Natural killer cell (primary cell): ENCODE data around the gene FANCF. TPM values are rescaled to one million over a fixed set of nuclear protein-coding genes. Genes with fewer than 3 reads are reported as not detected.
A peak's percentile ranks its signal among the peaks of the same experiment; 100 is the strongest.

Experiments used
- ATAC-seq, 3 donors: fragments of 150-1000 bp in 2 of 3; fragments of 200-7000 bp in 1 of 3; cut with Tn5 transposase; 1 replicate in 1 of 3; 2 replicates in 2 of 3; pipeline ENCODE4 v1.10.0; 2021; ENCODE audit warnings: mild to moderate bottlenecking in 2 of 3, moderate library complexity in 2 of 3
- DNase-seq, 2 donors: peaks; one replicate each; pipeline versions ENCODE4 v3.0.0 to v3.0.0-alpha.2; 2013 to 2021; ENCODE audit warnings: mixed read lengths in 1 of 2
- H3K27ac ChIP-seq: one replicate; pipeline ENCODE4 v1.5.1; 2013; ENCODE audit warnings: mild to moderate bottlenecking, low read length
- H3K27me3 ChIP-seq: one replicate; pipeline ENCODE4 v1.6.1; 2013; ENCODE audit warnings: low read length; ENCODE audit not compliant: control insufficient read depth, insufficient read depth
- H3K36me3 ChIP-seq: one replicate; pipeline ENCODE4 v1.6.1; 2013; ENCODE audit warnings: low read length; ENCODE audit not compliant: control insufficient read depth, insufficient read depth
- H3K4me1 ChIP-seq: one replicate; pipeline ENCODE4 v1.6.1; 2013; ENCODE audit warnings: low read length; ENCODE audit not compliant: control insufficient read depth, insufficient read depth
- H3K4me3 ChIP-seq: one replicate; pipeline ENCODE4 v1.5.1; 2013; ENCODE audit warnings: low read length
- H3K9me3 ChIP-seq: one replicate; pipeline ENCODE4 v1.6.1; 2013; ENCODE audit warnings: low read length; ENCODE audit not compliant: control insufficient read depth, insufficient read depth
- H3K27ac Mint-ChIP-seq, 2 donors: one replicate each; pipeline ENCODE4 v1.8.0; 2022; ENCODE audit warnings: mild to moderate bottlenecking in 2 of 2, mixed read lengths in 2 of 2, moderate library complexity in 1 of 2
- H3K27me3 Mint-ChIP-seq, 2 donors: one replicate each; pipeline ENCODE4 v1.8.0; 2022; ENCODE audit warnings: low read depth in 2 of 2, mixed read lengths in 2 of 2
- H3K36me3 Mint-ChIP-seq: one replicate; pipeline ENCODE4 v1.8.0; 2022; ENCODE audit warnings: mixed read lengths
- H3K4me1 Mint-ChIP-seq, 2 donors: one replicate each; pipeline ENCODE4 v1.8.0; 2022; ENCODE audit warnings: mixed read lengths in 2 of 2
- H3K4me3 Mint-ChIP-seq: one replicate; pipeline ENCODE4 v1.8.0; 2022; ENCODE audit warnings: mild to moderate bottlenecking, moderate library complexity, mixed read lengths
- H3K9me3 Mint-ChIP-seq, 2 donors: one replicate each; pipeline ENCODE4 v1.8.0; 2022; ENCODE audit warnings: mixed read lengths in 2 of 2
- WGBS: methylation state at CpG from one replicate; pipeline ENCODE4 v1.1.7; 2013; ENCODE audit warnings: missing lambda C conversion rate; ENCODE audit not compliant: insufficient coverage; 5-methylcytosine and 5-hydroxymethylcytosine counted together
- intact Hi-C: fragments of 100-400 bp; cut with micrococcal nuclease; formaldehyde crosslinking; loops from one replicate; pipeline ENCODE4 v1.14.2; 2022
- total RNA-seq, 4 donors: library from RNA; stranded (reverse); fragments of 120-200 nt in 1 of 4; gene quantifications; one replicate each; pipeline versions ENCODE4 v1.2.3 to v1.2.4, GENCODE V29; 2013 to 2022
- TF ChIP-seq, protein P1 (sequence below): fragments of 200-600 bp; IDR thresholded peaks from one replicate; pipeline ENCODE4 v1.8.0; 2022; ENCODE audit warnings: antibody characterized with exemption

Gene FANCF
- total RNA-seq, 3 donors from 2014 or later (not counting 1 experiment from before 2014, with no cell fraction given): 7.2 to 10.3 (median 9.7) TPM

DNA sequence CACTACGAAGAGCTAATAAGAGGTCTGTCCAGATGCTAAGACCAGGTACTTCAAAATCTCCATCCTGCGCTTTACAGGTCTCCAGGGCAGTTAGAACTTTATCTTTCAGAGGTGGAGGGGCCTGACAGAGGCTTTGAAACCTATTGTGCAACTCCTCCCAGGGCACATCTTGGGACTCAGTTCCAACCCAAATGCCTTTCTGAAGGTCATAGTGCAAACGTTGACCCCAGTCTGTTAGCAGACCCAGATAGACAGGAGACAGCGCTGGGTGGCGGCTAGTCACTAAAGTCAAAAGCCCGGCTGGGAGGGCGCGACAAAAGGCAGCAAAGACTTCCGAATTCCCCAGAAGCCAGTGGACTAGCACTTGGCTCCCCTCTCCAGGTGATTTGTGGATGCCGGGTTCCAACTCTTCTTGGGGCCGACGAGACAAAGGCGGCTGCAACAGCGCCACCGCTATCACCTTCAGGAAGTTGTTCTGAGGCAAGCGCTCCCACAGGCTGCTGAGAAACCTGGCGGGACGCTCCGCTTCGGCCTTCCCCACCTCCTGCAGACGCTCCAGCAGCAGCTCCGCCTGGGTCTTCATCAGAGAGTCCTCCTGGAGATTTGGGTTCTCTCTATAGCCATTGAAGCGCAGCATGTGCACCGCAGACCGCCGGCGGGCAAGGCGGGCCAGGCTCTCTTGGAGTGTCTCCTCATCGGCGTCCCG, 728 bp downstream of the FANCF start:
- DNase-seq (peak in 1 of 2 donors; percentile 81), ATAC-seq (peak; percentile 40 to 64 (median 43))
- Mint-ChIP-seq H3K4me1 (peaks cover 37 to 38% of the 10 kb centered on the region in 2 donors), H3K36me3 (peaks cover 7% of the 10 kb centered on the region), H3K27ac (peak overlapping the region; percentile 96 to 97), H3K27me3 (no peaks in the 10 kb centered on the region), H3K9me3 (peaks cover 0 to under 1% of the 10 kb centered on the region in 2 donors), H3K4me3 (peak overlapping the region; percentile 98)
- H3K9me3 ChIP-seq: no peaks in the 10 kb centered on the region
- intact Hi-C loops: loop anchor here (2.0 kb wide), 1 partner anchor 204 kb away; the partner anchor contains the start of gene SVIP
- H3K27me3 ChIP-seq: no peaks in the 10 kb centered on the region
- H3K4me3 ChIP-seq: peak overlapping the region; percentile 75
- 7% methylated on average over 31 of the region's 31 CpGs for WGBS
- peak overlapping the region; percentile 92 for H3K27ac ChIP-seq
- peaks cover 2% of the 10 kb centered on the region for H3K36me3 ChIP-seq
- TF ChIP-seq, protein P1, sequence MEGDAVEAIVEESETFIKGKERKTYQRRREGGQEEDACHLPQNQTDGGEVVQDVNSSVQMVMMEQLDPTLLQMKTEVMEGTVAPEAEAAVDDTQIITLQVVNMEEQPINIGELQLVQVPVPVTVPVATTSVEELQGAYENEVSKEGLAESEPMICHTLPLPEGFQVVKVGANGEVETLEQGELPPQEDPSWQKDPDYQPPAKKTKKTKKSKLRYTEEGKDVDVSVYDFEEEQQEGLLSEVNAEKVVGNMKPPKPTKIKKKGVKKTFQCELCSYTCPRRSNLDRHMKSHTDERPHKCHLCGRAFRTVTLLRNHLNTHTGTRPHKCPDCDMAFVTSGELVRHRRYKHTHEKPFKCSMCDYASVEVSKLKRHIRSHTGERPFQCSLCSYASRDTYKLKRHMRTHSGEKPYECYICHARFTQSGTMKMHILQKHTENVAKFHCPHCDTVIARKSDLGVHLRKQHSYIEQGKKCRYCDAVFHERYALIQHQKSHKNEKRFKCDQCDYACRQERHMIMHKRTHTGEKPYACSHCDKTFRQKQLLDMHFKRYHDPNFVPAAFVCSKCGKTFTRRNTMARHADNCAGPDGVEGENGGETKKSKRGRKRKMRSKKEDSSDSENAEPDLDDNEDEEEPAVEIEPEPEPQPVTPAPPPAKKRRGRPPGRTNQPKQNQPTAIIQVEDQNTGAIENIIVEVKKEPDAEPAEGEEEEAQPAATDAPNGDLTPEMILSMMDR: peak; percentile 31
- H3K4me1 ChIP-seq: peaks cover 11% of the 10 kb centered on the region

- H3K4me3 ChIP-seq: no peak overlapping the region
- peaks cover 17 to 28% of the 10 kb centered on the region in 2 donors for H3K27me3 Mint-ChIP-seq
- H3K27ac ChIP-seq: no peak overlapping the region
- intact Hi-C loops: no loop called here
- H3K36me3 ChIP-seq: peaks cover 2% of the 10 kb centered on the region
- ATAC-seq (no peak), DNase-seq (no peak)
- H3K27me3 ChIP-seq: no peaks in the 10 kb centered on the region
- WGBS: 93% methylated on average over 5 of the region's 5 CpGs
- no peak overlapping the region for H3K4me3 Mint-ChIP-seq
- TF ChIP-seq, protein P1: no peak
- peaks cover 12% of the 10 kb centered on the region for H3K36me3 Mint-ChIP-seq
- H3K4me1 ChIP-seq: no peaks in the 10 kb centered on the region
- peaks cover 24% of the 10 kb centered on the region in 2 donors for H3K4me1 Mint-ChIP-seq
- H3K9me3 ChIP-seq: no peaks in the 10 kb centered on the region
- H3K27ac Mint-ChIP-seq: no peak overlapping the region
- H3K9me3 Mint-ChIP-seq: peaks cover 0 to 3% of the 10 kb centered on the region in 2 donors
These were observed 7.8 kb downstream of the FANCF start for GRCh38 chr11:22617868-22618267.

- WGBS: 75% methylated on average over 1 of the region's 1 CpG
- no peak for ATAC-seq
- H3K27me3 Mint-ChIP-seq: peaks cover 7% of the 10 kb centered on the region in 2 donors
These were observed 21.7 kb downstream of the FANCF start for GRCh38 chr11:22603933-22604332.

More at GRCh38 chr11:22603933-22604332, 21.7 kb downstream of the FANCF start:
- Histone ChIP-seq H3K4me3 (no peak overlapping the region), H3K4me1 (no peaks in the 10 kb centered on the region), H3K27me3 (no peaks in the 10 kb centered on the region), H3K9me3 (no peaks in the 10 kb centered on the region), H3K27ac (no peak overlapping the region), H3K36me3 (no peaks in the 10 kb centered on the region)
- TF ChIP-seq, protein P1: no peak
- H3K9me3 Mint-ChIP-seq: no peaks in the 10 kb centered on the region
- no peak for DNase-seq
- H3K4me3 Mint-ChIP-seq: no peak overlapping the region
- H3K36me3 Mint-ChIP-seq: no peaks in the 10 kb centered on the region
- H3K4me1 Mint-ChIP-seq: no peaks in the 10 kb centered on the region
- intact Hi-C loops: no loop called here
- no peak overlapping the region for H3K27ac Mint-ChIP-seq
